ENCODE measurements around the gene ZBTB32. TPM values are rescaled to one million over a fixed set of nuclear protein-coding genes. Genes with fewer than 3 reads are reported as not detected.

The ZBTB32 gene
- total RNA-seq, 1 experiment from 2014 or later, result not detected

- ChIA-PET POLR2A (interaction anchor here (0.9 to 2.3 kb wide), 3 partner anchors 9 to 12 kb away, joined by 3 to 20 read pairs (median 4); partner anchors contain the start of genes LIN37, PSENEN and U2AF1L4), CTCF (interaction anchor here (1.0 kb wide), 1 partner anchor 9 kb away, joined by 5 read pairs; the partner anchor contains the start of gene LIN37), RAD21 (ENCODE audit: low non-redundant PET in 1 of 2, low total read pairs in 2 of 2, uncharacterized antibody in 2 of 2, unreplicated experiment in 2 of 2) (interaction anchor here in 1 of 2 experiments (0.6 kb wide), 1 partner anchor 9 kb away, joined by 6 read pairs; no protein-coding TSS in a partner anchor)
- no peak for DNase-seq (ENCODE audit: low read depth, low spot score)
- Histone ChIP-seq H3K27ac (ENCODE audit: low read depth, low read length) (peak overlapping the region; percentile 75), H3K79me2 (ENCODE audit: insufficient read depth, low read length) (peaks cover 17% of the 10 kb centered on the region), H4K20me1 (ENCODE audit: insufficient read depth) (no peaks in the 10 kb centered on the region), H2AFZ (ENCODE audit: low read depth, low read length, poor library complexity, severe bottlenecking) (no peak overlapping the region), H3K36me3 (ENCODE audit: control insufficient read depth in 1 of 2, insufficient read depth in 2 of 2, low read length in 2 of 2) (peaks cover 4 to 12% of the 10 kb centered on the region in 2 experiments; a peak in 3 of 4 replicates), H3K9ac (ENCODE audit: low read length) (peak overlapping the region; percentile 56), H3K4me3 (replicated peaks in 1 of 2; ENCODE audit: low read depth in 1 of 2, low read length in 2 of 2) (peak overlapping the region; percentile 92 to 96), H3K9me3 (ENCODE audit: control insufficient read depth in 1 of 2, insufficient read depth in 1 of 2, low read depth in 1 of 2, low read length in 2 of 2) (no peaks in the 10 kb centered on the region), H3K27me3 (ENCODE audit: insufficient read depth, low read length) (no peaks in the 10 kb centered on the region), H3K4me2 (ENCODE audit: low read length) (peak overlapping the region; percentile 83), H3K9me2 (ENCODE audit: insufficient read depth) (no peaks in the 10 kb centered on the region), H3K4me1 (ENCODE audit: control insufficient read depth in 1 of 2, insufficient read depth in 2 of 2, low read length in 2 of 2) (peaks cover 14 to 25% of the 10 kb centered on the region in 2 experiments)
- ATAC-seq, result peak; percentile 33
- peak; percentile 10 for TF ChIP-seq POLR2A (IDR thresholded peaks at IDR 0.05; ENCODE audit: borderline replicate concordance, extremely low read depth, insufficient read depth, insufficient read length)
- no peak for TF ChIP-seq MAX (IDR thresholded peaks at IDR 0.05)
- TF ChIP-seq POLR2AphosphoS5 (IDR thresholded peaks at IDR 0.05; ENCODE audit: low read depth, low read length), result no peak
- TF ChIP-seq CBX3 (IDR thresholded peaks at IDR 0.05; ENCODE audit: low read depth), result no peak
- TF ChIP-seq ZFX (IDR thresholded peaks at IDR 0.05), result peak; percentile 72; the same call in 1 of the 2 replicates
- no peak for TF ChIP-seq REST (IDR thresholded peaks at IDR 0.05; ENCODE audit: low read depth)
- TF ChIP-seq SRF (IDR thresholded peaks at IDR 0.05; ENCODE audit: low read depth), result no peak
- no peak for TF ChIP-seq SIN3A (IDR thresholded peaks at IDR 0.05; ENCODE audit: low read depth)
- TSS peak; percentile 95 for BruUV-seq (replicated peaks)
- intact Hi-C loops (cut with micrococcal nuclease), result no loop called here
Measured at GRCh38 chr19:35757231-35757748, 52.9 kb downstream of the ZBTB32 start.

All from HCT116 (cell line).